Body of pancreas (tissue), 4 donors: ENCODE measurements around the gene UBE2D2.

ENCODE experiments used
- POLR2A ChIP-seq, 3 donors: fragments of 450-650 bp; IDR thresholded peaks; one replicate each; pipeline ENCODE4 v1.6.1; 2016; ENCODE audit warnings: antibody characterized with exemption in 3 of 3, mild to moderate bottlenecking in 2 of 3
- TF ChIP-seq, protein P1 (sequence below), 7 experiments: fragments of 450-650 bp in 4 of 7; fragments of 200-600 bp in 3 of 7; sonication (generic) in 3 of 7; IDR thresholded peaks; one replicate each; pipeline ENCODE4 v1.5.1; 2016 to 2019; ENCODE audit warnings: antibody characterized with exemption in 7 of 7

DNA sequence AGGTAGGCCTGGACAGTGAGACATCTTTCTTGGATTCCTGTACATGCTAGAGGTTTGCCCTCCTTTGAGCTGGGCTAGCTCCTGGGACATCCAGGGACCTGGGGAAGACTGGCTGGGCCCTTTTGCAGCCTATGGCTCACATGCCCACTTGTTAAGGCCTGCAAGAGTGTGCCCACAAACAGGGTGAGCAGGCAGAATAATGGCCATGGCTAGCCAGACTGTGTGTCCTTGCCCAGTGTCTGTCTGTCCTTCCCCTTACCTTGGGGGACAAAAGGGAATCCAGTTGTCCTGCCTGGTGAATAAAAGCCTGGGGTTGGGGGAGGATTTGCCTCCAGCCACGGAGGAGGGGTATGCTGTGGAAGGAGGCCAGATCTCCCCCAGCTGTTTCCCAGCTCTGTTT, 74.1 kb downstream of the UBE2D2 start:
- TF ChIP-seq, protein P1, sequence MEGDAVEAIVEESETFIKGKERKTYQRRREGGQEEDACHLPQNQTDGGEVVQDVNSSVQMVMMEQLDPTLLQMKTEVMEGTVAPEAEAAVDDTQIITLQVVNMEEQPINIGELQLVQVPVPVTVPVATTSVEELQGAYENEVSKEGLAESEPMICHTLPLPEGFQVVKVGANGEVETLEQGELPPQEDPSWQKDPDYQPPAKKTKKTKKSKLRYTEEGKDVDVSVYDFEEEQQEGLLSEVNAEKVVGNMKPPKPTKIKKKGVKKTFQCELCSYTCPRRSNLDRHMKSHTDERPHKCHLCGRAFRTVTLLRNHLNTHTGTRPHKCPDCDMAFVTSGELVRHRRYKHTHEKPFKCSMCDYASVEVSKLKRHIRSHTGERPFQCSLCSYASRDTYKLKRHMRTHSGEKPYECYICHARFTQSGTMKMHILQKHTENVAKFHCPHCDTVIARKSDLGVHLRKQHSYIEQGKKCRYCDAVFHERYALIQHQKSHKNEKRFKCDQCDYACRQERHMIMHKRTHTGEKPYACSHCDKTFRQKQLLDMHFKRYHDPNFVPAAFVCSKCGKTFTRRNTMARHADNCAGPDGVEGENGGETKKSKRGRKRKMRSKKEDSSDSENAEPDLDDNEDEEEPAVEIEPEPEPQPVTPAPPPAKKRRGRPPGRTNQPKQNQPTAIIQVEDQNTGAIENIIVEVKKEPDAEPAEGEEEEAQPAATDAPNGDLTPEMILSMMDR (IDR thresholded peaks at IDR 0.05) = no peak
- TF ChIP-seq POLR2A (IDR thresholded peaks at IDR 0.05) = no peak
